Esophagus squamous epithelium (tissue), 4 donors: ENCODE measurements around the gene C19orf18.

ENCODE experiments used
- CTCF ChIP-seq, 6 experiments: fragments of 450-650 bp in 4 of 6; fragments of 200-600 bp in 2 of 6; sonication (generic) in 2 of 6; IDR thresholded peaks; one replicate each; pipeline ENCODE4 v1.5.1; 2016 to 2019; ENCODE audit warnings: antibody characterized with exemption in 6 of 6, mild to moderate bottlenecking in 4 of 6, moderate library complexity in 4 of 6
- POLR2A ChIP-seq, 4 donors: fragments of 450-650 bp; IDR thresholded peaks; one replicate each; pipeline ENCODE4 v1.6.1; 2017; ENCODE audit warnings: antibody characterized with exemption in 4 of 4, mild to moderate bottlenecking in 4 of 4, moderate library complexity in 3 of 4

GRCh38 chr19:57934820-57935665, 39.3 kb downstream of the C19orf18 start, which contains the start of gene ZNF418:
- no peak for TF ChIP-seq CTCF (IDR thresholded peaks at IDR 0.05)
- no peak for TF ChIP-seq POLR2A (IDR thresholded peaks at IDR 0.05)
